BJ (cell line): ENCODE results near the gene CDKN2B. TPM values are rescaled to one million over a fixed set of nuclear protein-coding genes. Genes with fewer than 3 reads are reported as not detected.
A peak's percentile ranks its signal among the peaks of the same experiment; 100 is the strongest.

Source experiments
- CTCF ChIA-PET: fragments of 350-600 bp; formaldehyde crosslinking; extraction: SDS; loops from one replicate; lab custom pipeline; 2021; ENCODE audit warnings: antibody characterized with exemption, inconsistent platforms; lab: Yijun Ruan, JAX
- POLR2A ChIA-PET: fragments of 300-600 bp; sonication (Branson Sonifier 250); formaldehyde crosslinking; extraction: SDS; loops from one replicate; lab custom pipeline; 2021; ENCODE audit warnings: antibody characterized with exemption; lab: Charles Lee
- DNase-seq: peaks from one replicate; pipeline ENCODE4 v3.0.0-alpha.2; 2011; ENCODE audit warnings: low read depth
- H3K27me3 ChIP-seq: 2 replicates; pipeline ENCODE4 v1.6.0; 2011; ENCODE audit warnings: low read length; ENCODE audit not compliant: control insufficient read depth, insufficient read depth
- H3K36me3 ChIP-seq: 2 replicates; pipeline ENCODE4 v1.5.1; 2011; ENCODE audit warnings: low read length; ENCODE audit not compliant: control insufficient read depth, insufficient read depth
- H3K4me3 ChIP-seq: 2 replicates; pipeline ENCODE4 v1.5.1; 2011; ENCODE audit warnings: low read depth, mild to moderate bottlenecking, control low read depth, low read length
- CTCF ChIP-seq: IDR thresholded peaks from 2 replicates; pipeline ENCODE4 v1.5.1; 2011; ENCODE audit warnings: low read depth, mild to moderate bottlenecking, control low read depth, inconsistent platforms, low read length, moderate library complexity; ENCODE audit not compliant: insufficient read depth
- polyA plus RNA-seq: library from polyadenylated mRNA; depleted of rRNA; stranded (reverse); fragments of >200 nt; gene quantifications from 2 replicates; pipeline ENCODE4 v1.2.3, GENCODE V29; 2011

Gene CDKN2B
- polyA plus RNA-seq, 1 experiment: 5.2 TPM

GRCh38 chr9:21968331-21969010 is 40.6 kb downstream of the CDKN2B start:
- ChIA-PET CTCF (interaction anchor here (0.9 to 4.3 kb wide), 4 partner anchors 8 to 155 kb away, joined by 3 to 25 read pairs (median 4); partner anchors contain the start of gene CDKN2B), POLR2A (no interaction called here)
- H3K36me3 ChIP-seq: no peaks in the 10 kb centered on the region
- no peak for DNase-seq
- H3K4me3 ChIP-seq: no peak overlapping the region
- peaks cover 45% of the 10 kb centered on the region for H3K27me3 ChIP-seq
- 0 out of 2 replicates have a peak, but pooled peaks have one; percentile 5 for TF ChIP-seq CTCF

GRCh38 chr9:21967702-21968101 is 41.4 kb downstream of the CDKN2B start:
- TF ChIP-seq CTCF: no peak
- H3K36me3 ChIP-seq: no peaks in the 10 kb centered on the region
- ChIA-PET CTCF (interaction anchor here (4.3 kb wide), 1 partner anchor 41 kb away, joined by 25 read pairs; the partner anchor contains the start of gene CDKN2B), POLR2A (no interaction called here)
- no peak overlapping the region for H3K4me3 ChIP-seq
- no peak for DNase-seq
- peaks cover 45% of the 10 kb centered on the region for H3K27me3 ChIP-seq

- POLR2A ChIA-PET: no interaction called here
- TF ChIP-seq CTCF: no peak
- H3K4me3 ChIP-seq: no peak overlapping the region
- no peak for DNase-seq
- CTCF ChIA-PET: interaction anchor here (4.3 kb wide), 1 partner anchor 41 kb away, joined by 25 read pairs; the partner anchor contains the start of gene CDKN2B
- no peaks in the 10 kb centered on the region for H3K36me3 ChIP-seq
- peaks cover 42% of the 10 kb centered on the region for H3K27me3 ChIP-seq
These were observed 41.9 kb downstream of the CDKN2B start for GRCh38 chr9:21967169-21967568.

GRCh38 chr9:21966140-21966851 is 42.8 kb downstream of the CDKN2B start:
- POLR2A ChIA-PET: no interaction called here
- H3K36me3 ChIP-seq: no peaks in the 10 kb centered on the region
- no peak for TF ChIP-seq CTCF
- DNase-seq: no peak
- H3K27me3 ChIP-seq: peaks cover 42% of the 10 kb centered on the region
- H3K4me3 ChIP-seq: no peak overlapping the region
- CTCF ChIA-PET: interaction anchor here (0.7 kb wide), 2 partner anchors 13 to 271 kb away, joined by 3 read pairs; no protein-coding TSS in a partner anchor

- Histone ChIP-seq H3K4me3 (peak overlapping the region; percentile 30), H3K27me3 (peaks cover 36% of the 10 kb centered on the region), H3K36me3 (no peaks in the 10 kb centered on the region)
- no peak for DNase-seq
- POLR2A ChIA-PET: no interaction called here
- peak; percentile 78 for TF ChIP-seq CTCF
- CTCF ChIA-PET: interaction anchor here (0.7 kb wide), 2 partner anchors 14 to 272 kb away, joined by 3 read pairs; no protein-coding TSS in a partner anchor
These were observed 43.6 kb downstream of the CDKN2B start for GRCh38 chr9:21965401-21965951.
